ENCODE results near the gene ZNF544.

GRCh38 chr19:58307736-58308135, 79.0 kb downstream of the ZNF544 start:
- TF ChIP-seq CTCF (IDR thresholded peaks at IDR 0.05) (no peak), POLR2A (IDR thresholded peaks at IDR 0.05) (no peak)
